SK-N-MC (cell line): ENCODE measurements around the gene MEF2D.

ENCODE experiments used
- DNase-seq: peaks from one replicate; pipeline ENCODE4 v3.0.0-alpha.2; 2011; ENCODE audit warnings: low read depth, low spot score
- H3K27ac ChIP-seq: fragments of 200-600 bp; sonication (generic); 2 replicates; pipeline ENCODE4 v1.5.1; 2016; ENCODE audit warnings: mixed run types
- H3K36me3 ChIP-seq: fragments of 200-600 bp; sonication (generic); 2 replicates; pipeline ENCODE4 v1.6.1; 2017; ENCODE audit warnings: antibody characterized with exemption, low read length, mixed read lengths; ENCODE audit not compliant: insufficient read depth
- H3K4me3 ChIP-seq: fragments of 200-600 bp; sonication (generic); 2 replicates; pipeline ENCODE4 v1.5.1; 2016
- H3K9ac ChIP-seq: fragments of 200-600 bp; sonication (generic); 2 replicates; pipeline ENCODE4 v1.8.0; 2017; ENCODE audit warnings: mixed run types, mixed read lengths; ENCODE audit not compliant: insufficient read length
- H3K9me3 ChIP-seq: fragments of 200-600 bp; sonication (generic); 2 replicates; pipeline ENCODE4 v1.6.1; 2017; ENCODE audit warnings: low read depth, mild to moderate bottlenecking, antibody characterized with exemption, low read length, moderate library complexity, mixed read lengths
- EZH2 ChIP-seq: fragments of 200-600 bp; sonication (generic); IDR thresholded peaks from one replicate; pipeline ENCODE4 v1.6.1; 2017; ENCODE audit warnings: antibody characterized with exemption
- FOXP2 ChIP-seq: optimal IDR thresholded peaks from 2 replicates; pipeline ENCODE3; 2011; ENCODE audit warnings: mild to moderate bottlenecking, moderate library complexity; ENCODE audit not compliant: insufficient read depth; ENCODE audit errors: extremely low read length, control extremely low read depth
- POLR2AphosphoS5 ChIP-seq: IDR thresholded peaks from 2 replicates; pipeline ENCODE4 v1.6.1; 2012; ENCODE audit warnings: mild to moderate bottlenecking, low read depth, low read length, borderline replicate concordance

MEF2D gene

GRCh38 chr1:156444407-156445001 lies 56.1 kb downstream of the MEF2D start:
- H3K9ac ChIP-seq: no peak overlapping the region
- no peak overlapping the region for H3K27ac ChIP-seq
- no peak for DNase-seq
- no peaks in the 10 kb centered on the region for H3K9me3 ChIP-seq
- TF ChIP-seq POLR2AphosphoS5 (no peak), FOXP2 (no peak), EZH2 (no peak)
- no peak overlapping the region for H3K4me3 ChIP-seq
- no peaks in the 10 kb centered on the region for H3K36me3 ChIP-seq

GRCh38 chr1:156443286-156443685 lies 57.3 kb downstream of the MEF2D start:
- Histone ChIP-seq H3K4me3 (no peak overlapping the region), H3K9ac (no peak overlapping the region), H3K36me3 (no peaks in the 10 kb centered on the region), H3K27ac (no peak overlapping the region), H3K9me3 (no peaks in the 10 kb centered on the region)
- TF ChIP-seq EZH2 (no peak), FOXP2 (no peak), POLR2AphosphoS5 (no peak)
- no peak for DNase-seq

GRCh38 chr1:156440654-156441437 lies 59.7 kb downstream of the MEF2D start:
- no peak for DNase-seq
- TF ChIP-seq FOXP2: no peak
- no peak for TF ChIP-seq EZH2
- no peak for TF ChIP-seq POLR2AphosphoS5
- H3K9me3 ChIP-seq: no peaks in the 10 kb centered on the region
- no peaks in the 10 kb centered on the region for H3K36me3 ChIP-seq
- no peak overlapping the region for H3K9ac ChIP-seq
- no peak overlapping the region for H3K27ac ChIP-seq
- no peak overlapping the region for H3K4me3 ChIP-seq

GRCh38 chr1:156439777-156440183 lies 60.8 kb downstream of the MEF2D start:
- no peaks in the 10 kb centered on the region for H3K36me3 ChIP-seq
- DNase-seq: no peak
- no peak overlapping the region for H3K9ac ChIP-seq
- TF ChIP-seq POLR2AphosphoS5: no peak
- no peak for TF ChIP-seq FOXP2
- TF ChIP-seq EZH2: no peak
- H3K4me3 ChIP-seq: no peak overlapping the region
- no peak overlapping the region for H3K27ac ChIP-seq
- no peaks in the 10 kb centered on the region for H3K9me3 ChIP-seq

- DNase-seq: no peak
- H3K9me3 ChIP-seq: no peaks in the 10 kb centered on the region
- H3K36me3 ChIP-seq: no peaks in the 10 kb centered on the region
- no peak overlapping the region for H3K4me3 ChIP-seq
- no peak overlapping the region for H3K9ac ChIP-seq
- no peak overlapping the region for H3K27ac ChIP-seq
- TF ChIP-seq FOXP2 (no peak), EZH2 (no peak), POLR2AphosphoS5 (no peak)
Measured at GRCh38 chr1:156439036-156439776, 61.4 kb downstream of the MEF2D start.

- Histone ChIP-seq H3K27ac (no peak overlapping the region), H3K36me3 (no peaks in the 10 kb centered on the region), H3K4me3 (no peak overlapping the region), H3K9ac (no peak overlapping the region), H3K9me3 (no peaks in the 10 kb centered on the region)
- no peak for DNase-seq
- no peak for TF ChIP-seq POLR2AphosphoS5
- TF ChIP-seq EZH2: no peak
- TF ChIP-seq FOXP2: no peak
Measured at GRCh38 chr1:156438278-156438987, 62.1 kb downstream of the MEF2D start.

GRCh38 chr1:156437037-156437867 lies 63.3 kb downstream of the MEF2D start:
- Histone ChIP-seq H3K36me3 (no peaks in the 10 kb centered on the region), H3K27ac (no peak overlapping the region), H3K9me3 (no peaks in the 10 kb centered on the region), H3K4me3 (no peak overlapping the region), H3K9ac (no peak overlapping the region)
- no peak for TF ChIP-seq EZH2
- TF ChIP-seq FOXP2: no peak
- TF ChIP-seq POLR2AphosphoS5: no peak
- DNase-seq: no peak
